Stimulated activated CD8-positive, alpha-beta memory T cell treated with anti-CD3 and anti-CD28 coated beads, Interleukin-7, amount 100 ng/mL, for 1 hour (primary cell): ENCODE results near the gene MATN3.

Source experiments
- DNase-seq, 2 donors: peaks; one replicate each; pipeline ENCODE4 v3.0.0-alpha.2; 2020; ENCODE audit warnings: low read depth in 2 of 2

Gene MATN3

DNA sequence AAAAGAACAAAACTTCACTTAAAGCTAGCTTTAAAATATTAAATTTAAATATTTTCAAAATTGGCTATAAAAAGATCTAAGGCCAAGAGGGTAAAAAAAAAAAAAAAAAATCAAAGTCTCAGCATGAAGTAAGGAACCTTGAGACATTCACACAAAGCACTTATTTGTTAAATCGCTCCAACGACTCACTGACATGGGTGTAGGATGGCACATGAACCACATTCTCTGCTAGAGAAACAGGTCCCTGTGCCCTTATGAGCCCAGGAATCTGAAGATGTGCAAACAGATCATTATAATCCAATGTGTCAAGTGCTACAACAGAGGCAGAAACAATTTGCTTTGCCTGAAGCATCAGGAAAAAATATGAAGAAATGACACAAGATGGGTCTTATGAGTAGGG is 25.2 kb upstream of the MATN3 start:
- DNase-seq, result no peak

- no peak for DNase-seq
Observed at GRCh38 chr2:20035955-20036666, 23.6 kb upstream of the MATN3 start.

GRCh38 chr2:20034821-20035220 is 22.4 kb upstream of the MATN3 start:
- DNase-seq, result no peak

- DNase-seq, result no peak
Observed at GRCh38 chr2:20034218-20034617, 21.8 kb upstream of the MATN3 start.

DNA sequence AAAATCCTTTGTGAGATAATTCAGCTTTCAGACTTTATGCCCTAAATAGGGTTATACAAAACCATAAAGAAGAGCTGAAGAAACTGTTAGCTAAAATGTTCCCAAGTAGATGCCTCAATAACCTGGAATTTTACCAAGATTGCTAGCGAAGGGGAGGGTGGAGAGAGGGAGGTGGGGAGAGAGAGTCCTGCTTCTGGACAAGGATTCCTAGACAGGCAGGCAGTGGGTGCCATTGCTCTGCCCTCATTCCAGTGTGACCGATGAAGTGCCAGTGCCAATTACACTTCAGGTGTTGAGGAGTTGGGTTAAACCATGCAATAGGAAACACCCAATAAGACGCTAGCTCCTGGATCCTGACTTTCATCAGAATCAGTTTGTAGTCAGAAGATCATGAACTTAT is 20.9 kb upstream of the MATN3 start:
- no peak for DNase-seq

DNA sequence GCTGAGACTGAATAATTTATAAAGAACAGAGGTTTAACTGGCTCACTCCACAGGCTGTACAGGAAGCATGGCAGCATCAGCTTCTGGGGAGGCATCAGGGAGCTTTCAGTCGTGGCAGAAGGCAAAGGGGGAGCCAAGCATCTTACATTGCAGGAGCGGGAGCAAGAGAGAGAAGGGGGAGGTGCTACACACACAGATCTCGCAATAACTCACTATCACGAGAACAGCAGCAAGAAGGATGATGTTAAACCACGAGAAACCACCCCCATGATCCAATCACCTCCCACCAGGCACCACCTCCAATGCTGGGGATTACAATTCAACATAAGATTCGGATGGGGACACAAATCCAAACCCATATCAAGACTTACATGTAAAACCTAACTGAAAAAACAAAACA is 17.8 kb upstream of the MATN3 start:
- no peak for DNase-seq

DNA sequence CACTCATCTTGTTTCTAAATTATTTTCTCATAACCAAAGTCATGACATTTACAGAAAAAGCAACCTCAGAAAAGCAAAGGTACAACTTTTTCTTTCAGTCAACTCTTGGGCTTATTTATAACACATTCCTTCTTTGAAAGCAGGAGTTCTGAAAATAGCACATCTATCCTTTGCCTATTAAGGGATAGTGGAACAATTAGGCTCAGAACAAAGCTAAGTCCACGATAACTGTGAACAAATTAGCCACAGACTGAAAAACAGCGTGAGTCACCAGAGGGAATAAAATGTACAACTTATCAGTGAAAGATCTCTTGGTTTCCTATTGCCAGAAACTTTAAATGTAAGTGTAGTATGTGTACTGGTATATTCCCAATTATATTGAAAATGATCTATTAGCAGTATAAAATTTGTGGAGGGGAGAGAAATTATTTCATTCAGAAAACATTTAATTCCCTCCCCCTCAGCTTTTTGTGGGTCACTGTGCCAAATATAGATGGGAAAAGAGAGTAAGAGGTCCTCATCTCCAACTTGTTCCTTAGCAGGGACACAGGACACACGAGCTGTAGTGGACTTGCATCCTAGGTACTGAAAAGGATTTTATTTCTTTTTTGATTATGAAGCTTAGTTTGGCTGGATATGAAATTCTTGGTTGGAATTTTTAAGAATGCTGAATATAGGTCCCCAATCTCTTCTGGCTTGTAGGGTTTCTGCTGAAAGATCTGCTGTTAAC is 15.4 kb upstream of the MATN3 start:
- DNase-seq, result no peak

- no peak for DNase-seq
Observed at GRCh38 chr2:20027260-20027677, 14.8 kb upstream of the MATN3 start.

GRCh38 chr2:20025065-20025786 is 12.8 kb upstream of the MATN3 start:
- DNase-seq, result no peak

DNA sequence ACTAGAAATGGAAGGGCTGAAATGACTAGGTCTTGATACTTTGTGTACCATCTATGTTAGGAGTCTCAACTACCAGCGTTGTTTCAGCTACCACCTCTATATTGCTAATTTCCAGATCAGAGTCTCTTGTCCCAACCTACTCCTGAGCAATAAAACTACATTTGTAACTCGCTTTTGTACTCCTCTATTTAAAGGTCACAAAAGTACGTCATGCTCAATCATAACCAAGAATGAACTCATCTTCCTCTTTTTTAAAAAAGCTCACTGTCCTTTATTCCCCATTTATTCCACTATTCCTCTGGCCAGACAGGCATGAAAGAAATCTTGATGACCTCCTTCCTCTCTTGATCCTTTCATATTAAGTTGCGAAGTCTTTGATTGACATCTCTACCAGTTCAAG is 11.2 kb upstream of the MATN3 start:
- DNase-seq, result no peak

- no peak for DNase-seq
Observed at GRCh38 chr2:20021405-20022009, 9.0 kb upstream of the MATN3 start.

- DNase-seq, result no peak
Observed at GRCh38 chr2:20019747-20020146, 7.3 kb upstream of the MATN3 start.

GRCh38 chr2:20018601-20019152 is 6.2 kb upstream of the MATN3 start:
- DNase-seq, result no peak

DNA sequence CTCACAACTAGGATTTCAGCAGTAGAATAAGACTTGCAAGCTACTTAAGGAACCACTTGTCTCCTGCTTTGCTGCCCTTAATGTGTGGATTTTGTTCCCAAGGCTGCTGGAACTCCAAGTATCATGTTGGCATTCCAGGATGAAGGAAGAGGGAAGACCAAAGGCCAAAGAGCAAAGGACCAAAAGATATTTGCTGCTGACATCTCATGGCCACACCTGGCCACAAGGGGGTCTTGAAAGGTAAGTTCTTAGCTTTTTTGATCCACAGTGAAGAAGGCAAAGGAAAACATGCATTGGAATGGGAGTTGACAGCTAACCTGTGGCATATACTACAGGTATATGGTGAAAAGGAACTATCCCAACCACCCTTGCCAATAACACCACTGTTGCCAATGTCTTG is 3.9 kb upstream of the MATN3 start:
- no peak for DNase-seq

DNA sequence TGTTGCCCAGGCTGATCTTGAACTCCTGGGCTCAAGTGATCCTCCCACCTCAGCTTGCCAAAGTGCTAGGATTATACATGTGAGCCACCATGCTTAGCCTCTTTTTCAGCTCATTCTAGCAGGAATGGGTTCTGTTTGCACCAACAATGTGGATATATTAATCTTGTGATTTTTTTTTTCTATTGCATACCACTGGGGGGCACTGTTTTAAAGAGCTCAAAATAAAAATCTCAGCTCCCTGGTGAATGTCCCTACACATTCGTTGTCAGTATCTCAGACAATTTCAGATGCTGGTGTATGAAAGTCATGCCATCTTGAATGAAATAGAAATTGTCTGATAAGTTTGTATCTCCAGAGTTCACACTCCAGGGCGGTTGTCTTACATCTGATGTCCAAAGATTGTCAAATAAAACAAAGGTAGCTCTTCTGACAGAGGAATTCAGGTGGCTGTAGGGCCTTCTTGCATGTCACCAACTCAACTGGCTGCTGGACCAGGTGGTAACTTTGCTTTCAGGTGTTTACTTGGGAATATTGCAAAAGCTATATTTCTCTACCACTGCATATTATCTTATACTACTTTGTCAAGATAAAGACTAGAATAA is 3.1 kb upstream of the MATN3 start:
- DNase-seq, result no peak

DNA sequence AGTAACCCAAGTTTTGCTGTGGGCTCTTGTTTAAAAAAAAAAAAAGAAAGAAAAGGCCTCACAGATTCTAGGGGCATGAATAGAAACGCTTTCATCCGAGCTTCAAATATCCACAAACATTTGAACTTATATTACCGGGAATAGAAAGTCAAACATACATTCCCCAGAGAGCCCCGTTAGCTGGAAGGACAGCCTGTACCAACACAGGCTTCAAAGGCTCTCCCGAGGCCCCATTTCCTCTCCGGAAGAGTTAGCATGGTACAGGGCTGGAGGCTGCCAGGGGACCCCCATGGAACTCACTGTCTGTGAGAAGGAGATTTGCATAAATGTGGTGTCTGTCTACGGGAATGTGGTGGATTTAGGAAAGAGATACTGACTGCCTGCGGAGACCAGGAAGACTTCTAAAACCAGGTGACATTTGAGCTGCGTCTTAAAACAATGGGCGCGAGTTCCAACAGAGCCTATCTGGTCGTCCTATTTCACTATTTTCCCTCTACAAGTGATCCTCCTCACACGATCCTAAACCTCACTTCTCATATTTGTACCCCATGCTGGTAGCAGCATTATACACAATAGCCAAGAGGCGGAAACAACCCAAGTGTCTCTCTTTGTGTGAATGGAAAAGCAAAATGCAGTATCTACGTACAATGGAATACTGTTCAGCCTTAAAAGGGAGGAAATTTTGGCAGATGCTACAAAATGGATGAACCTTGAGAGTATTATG is 820 bp upstream of the MATN3 start:
- no peak for DNase-seq

GRCh38 chr2:20012032-20012281 is 511 bp downstream of the MATN3 start:
- DNase-seq, result no peak

- no peak for DNase-seq
Observed at GRCh38 chr2:20011276-20012031, 1.0 kb downstream of the MATN3 start.

DNA sequence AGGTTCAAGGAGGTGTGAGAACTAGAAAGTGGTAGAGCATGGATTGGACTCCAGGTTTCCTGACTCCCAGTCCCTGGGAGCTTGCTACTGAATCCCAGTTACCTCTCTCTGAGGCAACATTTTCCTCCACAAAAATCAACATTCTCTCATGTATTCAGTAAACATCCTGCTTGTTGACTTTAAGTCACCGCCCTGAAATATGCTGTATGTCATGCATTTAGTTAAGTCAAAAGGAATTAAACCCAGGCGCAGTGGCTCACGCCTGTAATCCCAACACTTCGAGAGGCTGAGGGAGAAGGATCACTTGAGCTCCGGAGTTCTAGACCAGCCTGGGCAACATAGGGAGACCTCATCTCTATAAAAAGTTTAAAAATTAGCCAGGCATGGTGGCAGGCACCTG is 3.8 kb downstream of the MATN3 start:
- DNase-seq, result no peak

DNA sequence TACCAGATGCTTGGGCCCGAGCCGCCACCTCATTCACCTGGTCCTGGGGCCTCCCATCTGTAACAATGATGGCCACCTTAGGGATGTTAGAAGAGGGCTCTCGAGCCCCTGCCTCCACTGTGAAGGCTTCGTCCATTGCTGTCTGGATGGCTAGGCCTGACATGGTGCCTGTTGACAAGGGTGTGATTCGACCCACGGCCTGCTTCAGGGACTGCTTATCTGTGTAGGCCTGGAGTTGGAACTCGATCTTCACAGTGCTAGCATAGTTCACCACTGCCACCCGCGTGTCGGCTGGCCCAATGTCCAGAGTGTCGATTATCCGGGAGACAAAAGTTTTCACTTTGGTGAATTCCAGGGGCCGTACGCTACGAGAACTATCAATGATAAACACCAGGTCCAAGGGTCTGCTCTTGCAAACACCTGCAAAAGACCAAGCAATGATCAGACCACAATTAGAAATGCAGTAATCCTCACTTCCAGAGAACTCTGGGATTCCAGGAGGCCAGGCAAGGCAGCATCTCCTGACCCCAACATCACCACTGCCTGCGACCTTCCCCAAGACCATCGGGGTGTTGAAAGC is 6.5 kb downstream of the MATN3 start:
- no peak for DNase-seq
